ENCODE measurements around the gene FCN3.

The FCN3 gene

GRCh38 chr1:27343639-27344025 lies 31.0 kb downstream of the FCN3 start:
- no peak for DNase-seq (ENCODE audit: low read depth in 2 of 3, low spot score in 2 of 3)

GRCh38 chr1:27342778-27343638 lies 31.6 kb downstream of the FCN3 start:
- no peak for DNase-seq (ENCODE audit: low read depth in 2 of 3, low spot score in 2 of 3)

GRCh38 chr1:27342391-27342777 lies 32.2 kb downstream of the FCN3 start:
- no peak for DNase-seq (ENCODE audit: low read depth in 2 of 3, low spot score in 2 of 3)

GRCh38 chr1:27341525-27342252 lies 32.9 kb downstream of the FCN3 start, which contains the start of gene SYTL1:
Gene SYTL1 (plus strand): TSS chr1:27342022. CDS start chr1:27345335, 3,313 bp downstream.
- peak in 1 of 3 experiments; percentile 52 for DNase-seq (ENCODE audit: low read depth in 2 of 3, low spot score in 2 of 3)

GRCh38 chr1:27339213-27339612 lies 35.4 kb downstream of the FCN3 start:
- no peak for DNase-seq (ENCODE audit: low read depth in 2 of 3, low spot score in 2 of 3)

- no peak for DNase-seq (ENCODE audit: low read depth in 2 of 3, low spot score in 2 of 3)
Measured at GRCh38 chr1:27338751-27339150, 35.9 kb downstream of the FCN3 start.

- DNase-seq (ENCODE audit: low read depth in 2 of 3, low spot score in 2 of 3) = no peak
Measured at GRCh38 chr1:27336756-27337155, 37.9 kb downstream of the FCN3 start.

GRCh38 chr1:27335506-27336422 lies 38.9 kb downstream of the FCN3 start:
- DNase-seq (ENCODE audit: low read depth in 2 of 3, low spot score in 2 of 3) = no peak

GRCh38 chr1:27333717-27334279 lies 40.8 kb downstream of the FCN3 start:
- no peak for DNase-seq (ENCODE audit: low read depth in 2 of 3, low spot score in 2 of 3)

- DNase-seq (ENCODE audit: low read depth in 2 of 3, low spot score in 2 of 3) = no peak
Measured at GRCh38 chr1:27332536-27333281, 41.9 kb downstream of the FCN3 start.

- no peak for DNase-seq (ENCODE audit: low read depth in 2 of 3, low spot score in 2 of 3)
Measured at GRCh38 chr1:27331922-27332321, 42.7 kb downstream of the FCN3 start.

GRCh38 chr1:27331426-27331825 lies 43.2 kb downstream of the FCN3 start:
- DNase-seq (ENCODE audit: low read depth in 2 of 3, low spot score in 2 of 3) = no peak

- DNase-seq (ENCODE audit: low read depth in 2 of 3, low spot score in 2 of 3) = no peak
Measured at GRCh38 chr1:27330786-27331185, 43.8 kb downstream of the FCN3 start.

- no peak for DNase-seq (ENCODE audit: low read depth in 2 of 3, low spot score in 2 of 3)
Measured at GRCh38 chr1:27327964-27328363, 46.7 kb downstream of the FCN3 start.

- DNase-seq (ENCODE audit: low read depth in 2 of 3, low spot score in 2 of 3) = no peak
Measured at GRCh38 chr1:27325286-27325685, 49.3 kb downstream of the FCN3 start.

- DNase-seq (ENCODE audit: low read depth in 2 of 3, low spot score in 2 of 3) = no peak
Measured at GRCh38 chr1:27322569-27323240, 51.9 kb downstream of the FCN3 start.

GRCh38 chr1:27321813-27322568 lies 52.6 kb downstream of the FCN3 start, which contains the start of gene TMEM222:
Gene TMEM222 (plus strand): TSS chr1:27322163. CDS start chr1:27322198, 35 bp downstream.
- DNase-seq (ENCODE audit: low read depth in 2 of 3, low spot score in 2 of 3) = peak; percentile 89 to 98 (median 97)
